ENCODE data around the gene CCDC89.

CCDC89 gene

GRCh38 chr11:85651118-85651517, 34.9 kb downstream of the CCDC89 start:
- DNase-seq = no peak

- peak; percentile 97 for DNase-seq
These were observed 38.2 kb downstream of the CCDC89 start, which contains the start of gene TMEM126A for GRCh38 chr11:85647604-85648299. TSS of gene TMEM126A (plus strand) at chr11:85647967. CDS start at chr11:85650256, 2,289 bp downstream.

- DNase-seq = peak; percentile 29
These were observed 38.9 kb downstream of the CCDC89 start for GRCh38 chr11:85647078-85647477.

- peak; percentile 28 for DNase-seq
These were observed 42.8 kb downstream of the CCDC89 start for GRCh38 chr11:85643191-85643614.

- DNase-seq = no peak
These were observed 51.2 kb downstream of the CCDC89 start for GRCh38 chr11:85634747-85635146.
